Measurements from ENCODE around the gene SP1. TPM values are rescaled to one million over a fixed set of nuclear protein-coding genes. Genes with fewer than 3 reads are reported as not detected.
"Not testable (repeated sequence)": the region's sequence is repeated elsewhere in the genome, so short reads cannot be mapped to it uniquely, and the experiment has no call there.

The SP1 gene
- total RNA-seq = 49.0 TPM

DNA sequence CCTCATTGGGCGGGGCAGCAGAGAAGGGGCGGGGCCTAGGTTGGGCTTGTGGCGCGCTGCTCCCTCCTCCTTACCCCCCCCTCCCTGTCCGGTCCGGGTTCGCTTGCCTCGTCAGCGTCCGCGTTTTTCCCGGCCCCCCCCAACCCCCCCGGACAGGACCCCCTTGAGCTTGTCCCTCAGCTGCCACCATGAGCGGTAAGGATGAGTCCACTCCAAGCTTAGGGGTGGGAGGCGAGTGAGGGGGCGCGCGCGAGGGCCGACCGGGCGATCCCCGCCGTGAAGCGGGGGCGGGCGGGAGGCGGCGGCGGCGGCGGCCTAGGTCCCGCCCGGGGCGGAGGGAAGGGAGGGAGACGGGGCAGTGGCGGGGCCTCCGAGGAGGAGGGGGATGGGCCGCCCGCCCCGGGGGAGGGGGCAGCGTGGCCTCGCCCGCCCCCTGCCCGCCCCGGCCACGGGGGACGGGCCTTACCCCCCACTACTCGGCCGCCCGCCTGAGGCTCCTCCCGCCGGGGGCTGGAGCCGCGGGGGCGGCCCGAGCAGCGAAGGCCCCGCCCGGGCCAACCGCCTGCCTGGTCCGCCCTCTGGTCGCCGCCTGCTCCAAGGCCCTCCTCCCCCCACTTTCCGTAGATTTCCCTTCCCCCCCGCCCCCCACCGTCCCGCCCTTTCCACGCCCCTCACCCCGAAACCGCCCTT lies at the start of gene SP1:
Gene SP1, plus strand, starts transcription at position 73 of the 690 bp plus-strand sequence. Its CDS starts 116 bp downstream, at position 189.
- intact Hi-C loops (cut with DNase I) = loop anchor here (1.0 kb wide), 1 partner anchor 61 kb away; the partner anchor contains the start of gene PRR13
- peaks cover 23 to 44% of the 10 kb centered on the region in 2 donors for H3K4me1 ChIP-seq
- peak within 1 kb of the TSS; percentile 95 to 99 for H3K27ac ChIP-seq
- no peaks in the 10 kb centered on the region for H3K9me3 ChIP-seq
- H3K27me3 ChIP-seq = no peaks in the 10 kb centered on the region
- peaks cover 27 to 34% of the 10 kb centered on the region in 2 donors for H3K36me3 ChIP-seq
- TF ChIP-seq, protein P1, sequence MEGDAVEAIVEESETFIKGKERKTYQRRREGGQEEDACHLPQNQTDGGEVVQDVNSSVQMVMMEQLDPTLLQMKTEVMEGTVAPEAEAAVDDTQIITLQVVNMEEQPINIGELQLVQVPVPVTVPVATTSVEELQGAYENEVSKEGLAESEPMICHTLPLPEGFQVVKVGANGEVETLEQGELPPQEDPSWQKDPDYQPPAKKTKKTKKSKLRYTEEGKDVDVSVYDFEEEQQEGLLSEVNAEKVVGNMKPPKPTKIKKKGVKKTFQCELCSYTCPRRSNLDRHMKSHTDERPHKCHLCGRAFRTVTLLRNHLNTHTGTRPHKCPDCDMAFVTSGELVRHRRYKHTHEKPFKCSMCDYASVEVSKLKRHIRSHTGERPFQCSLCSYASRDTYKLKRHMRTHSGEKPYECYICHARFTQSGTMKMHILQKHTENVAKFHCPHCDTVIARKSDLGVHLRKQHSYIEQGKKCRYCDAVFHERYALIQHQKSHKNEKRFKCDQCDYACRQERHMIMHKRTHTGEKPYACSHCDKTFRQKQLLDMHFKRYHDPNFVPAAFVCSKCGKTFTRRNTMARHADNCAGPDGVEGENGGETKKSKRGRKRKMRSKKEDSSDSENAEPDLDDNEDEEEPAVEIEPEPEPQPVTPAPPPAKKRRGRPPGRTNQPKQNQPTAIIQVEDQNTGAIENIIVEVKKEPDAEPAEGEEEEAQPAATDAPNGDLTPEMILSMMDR (IDR thresholded peaks at IDR 0.05) = no peak
- peak; percentile 56 to 94 for DNase-seq (ENCODE audit: low spot score in 2 of 2)
- H3K4me3 ChIP-seq = peak within 1 kb of the TSS; percentile 86 to 87

DNA sequence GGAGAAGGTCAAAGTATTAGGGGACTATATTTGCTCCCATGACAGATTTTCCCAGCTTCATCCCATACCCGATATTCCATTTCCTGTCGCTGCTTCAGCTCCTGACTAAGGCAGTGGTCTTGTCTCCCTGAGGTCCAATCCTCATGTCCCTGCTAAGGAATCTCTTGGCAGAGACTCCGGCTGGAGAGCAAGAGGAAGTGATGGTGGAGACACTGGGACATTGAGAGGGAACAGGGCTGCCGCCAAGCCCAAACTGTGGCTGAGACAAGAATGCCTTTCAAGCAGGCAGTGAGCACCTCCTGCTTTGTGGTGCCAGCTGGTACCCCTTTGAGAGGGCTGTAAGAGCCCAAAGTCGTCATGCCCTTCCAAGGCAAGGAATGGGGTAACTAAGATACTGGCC lies 49.3 kb upstream of the SP1 start:
- TF ChIP-seq, protein P1 (IDR thresholded peaks at IDR 0.05) = no peak
- Histone ChIP-seq H3K9me3 (no peaks in the 10 kb centered on the region), H3K4me1 (peaks cover 0 to 5% of the 10 kb centered on the region in 2 donors), H3K27ac (no peak overlapping the region), H3K27me3 (peaks cover 6% of the 10 kb centered on the region), H3K4me3 (no peak overlapping the region), H3K36me3 (no peaks in the 10 kb centered on the region)
- DNase-seq (ENCODE audit: low spot score in 2 of 2) = no peak
- intact Hi-C loops (cut with DNase I) = no loop called here

DNA sequence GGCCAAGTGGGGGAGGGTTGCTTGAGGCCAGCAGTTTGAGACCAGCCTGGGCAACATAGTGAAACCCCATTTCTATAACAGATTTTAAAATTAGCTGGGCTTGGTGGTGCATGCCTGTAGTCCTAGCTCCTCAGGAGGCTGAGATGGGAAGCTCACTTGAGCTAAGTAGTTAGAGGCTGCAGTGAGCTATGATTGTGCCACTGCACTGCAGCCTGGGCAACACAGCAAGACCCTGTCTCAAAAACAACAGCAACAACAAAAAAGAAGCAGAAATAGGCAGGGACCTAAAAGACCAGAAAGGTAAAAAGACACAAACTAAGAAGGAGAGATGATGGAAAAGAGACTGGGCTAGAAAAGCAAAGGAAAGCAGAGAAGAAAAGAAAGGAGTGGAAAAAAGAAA lies 47.6 kb upstream of the SP1 start:
- H3K27ac ChIP-seq; H3K36me3 ChIP-seq; H3K4me3 ChIP-seq; H3K4me1 ChIP-seq; H3K27me3 ChIP-seq; DNase-seq (ENCODE audit: low spot score in 2 of 2); intact Hi-C loops (cut with DNase I); H3K9me3 ChIP-seq: not testable (repeated sequence)

DNA sequence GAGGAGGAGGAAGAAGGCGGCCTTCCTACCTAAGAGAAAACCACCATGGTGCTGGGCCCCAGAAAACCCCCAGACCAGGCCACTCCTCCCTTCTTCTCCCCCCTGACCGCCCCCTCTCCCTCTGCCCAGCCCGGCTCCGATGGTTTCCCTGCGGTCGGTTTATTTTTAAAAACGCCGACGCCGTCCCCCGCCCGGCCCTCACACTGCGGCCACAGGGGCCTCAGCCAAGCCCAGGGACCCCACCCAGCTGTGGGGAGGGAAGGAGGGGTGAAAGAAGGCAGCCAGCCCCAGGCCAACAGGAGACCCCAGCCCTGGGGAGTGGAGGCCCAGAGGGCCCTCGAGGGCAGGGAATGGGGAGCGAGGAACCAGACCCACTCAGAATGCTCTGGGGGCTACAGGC lies 47.2 kb upstream of the SP1 start:
- no peak overlapping the region for H3K4me3 ChIP-seq
- no peaks in the 10 kb centered on the region for H3K4me1 ChIP-seq
- DNase-seq (ENCODE audit: low spot score in 2 of 2) = no peak
- H3K27me3 ChIP-seq = peaks cover 6% of the 10 kb centered on the region
- H3K36me3 ChIP-seq = no peaks in the 10 kb centered on the region
- TF ChIP-seq, protein P1 (IDR thresholded peaks at IDR 0.05) = no peak
- intact Hi-C loops (cut with DNase I) = no loop called here
- no peaks in the 10 kb centered on the region for H3K9me3 ChIP-seq
- no peak overlapping the region for H3K27ac ChIP-seq

DNA sequence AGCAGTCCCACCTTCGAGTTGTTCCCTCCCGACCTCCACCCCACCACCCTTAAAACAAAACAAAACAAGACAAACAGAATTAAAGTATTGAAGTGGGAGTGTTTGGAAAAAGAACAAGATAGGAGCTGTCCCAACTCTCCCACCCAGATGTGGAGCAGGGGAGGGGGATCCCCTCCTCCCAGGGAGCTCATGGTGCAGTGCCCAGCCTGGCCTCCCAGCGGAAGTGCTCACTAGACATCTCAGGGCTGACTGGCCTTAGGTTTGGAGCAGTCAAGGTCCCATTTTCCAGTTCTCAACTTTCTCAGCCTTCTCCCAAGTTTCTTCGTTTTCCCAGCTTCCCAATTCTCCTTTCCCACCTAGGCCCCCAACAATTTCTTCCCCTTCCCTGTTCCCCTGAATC lies 46.7 kb upstream of the SP1 start:
- H3K4me3 ChIP-seq = no peak overlapping the region
- peaks cover 6% of the 10 kb centered on the region for H3K27me3 ChIP-seq
- no peaks in the 10 kb centered on the region for H3K36me3 ChIP-seq
- no peak for DNase-seq (ENCODE audit: low spot score in 2 of 2)
- intact Hi-C loops (cut with DNase I) = no loop called here
- H3K9me3 ChIP-seq = no peaks in the 10 kb centered on the region
- no peak overlapping the region for H3K27ac ChIP-seq
- no peaks in the 10 kb centered on the region for H3K4me1 ChIP-seq
- TF ChIP-seq, protein P1 (IDR thresholded peaks at IDR 0.05) = no peak

DNA sequence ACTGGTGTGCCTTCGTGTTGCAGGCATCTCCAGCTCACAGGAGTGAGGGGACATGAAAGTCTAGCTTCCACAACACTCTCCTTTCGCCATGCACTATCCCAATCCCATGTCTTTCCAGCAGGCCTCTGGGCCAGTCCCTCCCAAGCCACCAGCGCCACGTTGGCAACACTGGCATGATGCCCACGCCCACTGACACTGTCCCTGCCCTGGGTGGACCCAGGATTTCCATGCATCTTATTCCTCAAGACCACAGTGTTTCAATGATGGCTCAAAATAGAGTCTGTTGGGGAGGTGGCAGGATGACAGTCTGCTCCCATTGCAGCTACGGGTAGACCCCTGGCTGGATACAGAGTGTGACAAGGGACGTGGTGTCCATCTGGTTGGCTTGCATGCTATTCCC lies 46.1 kb upstream of the SP1 start:
- no peak overlapping the region for H3K4me3 ChIP-seq
- intact Hi-C loops (cut with DNase I) = no loop called here
- no peaks in the 10 kb centered on the region for H3K9me3 ChIP-seq
- DNase-seq (ENCODE audit: low spot score in 2 of 2) = no peak
- H3K4me1 ChIP-seq = no peaks in the 10 kb centered on the region
- no peak overlapping the region for H3K27ac ChIP-seq
- H3K27me3 ChIP-seq = peaks cover 6% of the 10 kb centered on the region
- H3K36me3 ChIP-seq = no peaks in the 10 kb centered on the region
- TF ChIP-seq, protein P1 (IDR thresholded peaks at IDR 0.05) = no peak
